CD4-positive, alpha-beta T cell treated with Interleukin-4 for 1 hour (primary cell): ENCODE results near the gene KSR1.

ENCODE experiments used
- DNase-seq, 2 donors: peaks; one replicate each; pipeline ENCODE4 v3.0.0-alpha.2; 2020 to 2022

Gene KSR1

GRCh38 chr17:27555339-27555738 lies 99.1 kb downstream of the KSR1 start:
- DNase-seq = no peak

- DNase-seq = no peak
These were observed 102.1 kb downstream of the KSR1 start for GRCh38 chr17:27558341-27558740.

- DNase-seq = no peak
These were observed 102.7 kb downstream of the KSR1 start for GRCh38 chr17:27558842-27559505.

GRCh38 chr17:27559506-27560481 lies 103.5 kb downstream of the KSR1 start:
- DNase-seq = no peak

GRCh38 chr17:27560668-27561067 lies 104.4 kb downstream of the KSR1 start:
- no peak for DNase-seq

- DNase-seq = no peak
These were observed 106.7 kb downstream of the KSR1 start for GRCh38 chr17:27562777-27563455.

- DNase-seq = no peak
These were observed 107.3 kb downstream of the KSR1 start for GRCh38 chr17:27563532-27563931.

- DNase-seq = no peak
These were observed 108.2 kb downstream of the KSR1 start for GRCh38 chr17:27564463-27564862.

- no peak for DNase-seq
These were observed 109.8 kb downstream of the KSR1 start for GRCh38 chr17:27565874-27566670.

- DNase-seq = no peak
These were observed 110.7 kb downstream of the KSR1 start for GRCh38 chr17:27566671-27567562.

- DNase-seq = no peak
These were observed 111.3 kb downstream of the KSR1 start for GRCh38 chr17:27567563-27567859.

- no peak for DNase-seq
These were observed 112.0 kb downstream of the KSR1 start for GRCh38 chr17:27568216-27568615.

- DNase-seq = no peak
These were observed 112.6 kb downstream of the KSR1 start for GRCh38 chr17:27568811-27569210.

- peak; percentile 60 to 70 for DNase-seq
These were observed 113.0 kb downstream of the KSR1 start for GRCh38 chr17:27569257-27569722.

GRCh38 chr17:27569884-27570577 lies 113.8 kb downstream of the KSR1 start:
- DNase-seq = no peak

- DNase-seq = no peak
These were observed 114.3 kb downstream of the KSR1 start for GRCh38 chr17:27570578-27570914.

- no peak for DNase-seq
These were observed 115.5 kb downstream of the KSR1 start for GRCh38 chr17:27571563-27572352.

GRCh38 chr17:27572665-27573064 lies 116.4 kb downstream of the KSR1 start:
- DNase-seq = no peak

- DNase-seq = no peak
These were observed 117.3 kb downstream of the KSR1 start for GRCh38 chr17:27573548-27573947.

- no peak for DNase-seq
These were observed 117.8 kb downstream of the KSR1 start for GRCh38 chr17:27573971-27574525.
